H1 (cell line): ENCODE data around the gene TINAG.

Experiments used
- BACH1 ChIP-seq: IDR thresholded peaks from 2 replicates; pipeline ENCODE4 v1.6.1; 2012; ENCODE audit warnings: low read length, improper control_type of control experiment
- CTCF ChIP-seq, 3 experiments: IDR thresholded peaks; 1 replicate in 2 of 3; 2 replicates in 1 of 3; pipeline versions ENCODE4 v1.5.1 to v1.6.1; 2011; ENCODE audit warnings: low read length in 3 of 3, mild to moderate bottlenecking in 3 of 3, inconsistent platforms in 2 of 3, low read depth in 1 of 3, moderate library complexity in 1 of 3; ENCODE audit not compliant: insufficient read depth in 1 of 3; ENCODE audit errors: control extremely low read depth in 1 of 3
- EGR1 ChIP-seq: IDR thresholded peaks from 2 replicates; pipeline ENCODE4 v1.6.1; 2011; ENCODE audit warnings: low read depth, low read length, borderline replicate concordance
- NRF1 ChIP-seq: IDR thresholded peaks from 2 replicates; pipeline ENCODE4 v1.6.1; 2011; ENCODE audit warnings: mild to moderate bottlenecking, low read depth, low read length, improper control_type of control experiment
- POLR2A ChIP-seq, 2 experiments: IDR thresholded peaks; 1 replicate in 1 of 2; 2 replicates in 1 of 2; pipeline ENCODE4 v1.6.1; 2011; ENCODE audit warnings: low read depth in 2 of 2, low read length in 2 of 2, mild to moderate bottlenecking in 2 of 2; ENCODE audit errors: control extremely low read depth in 1 of 2
- POLR2AphosphoS5 ChIP-seq: IDR thresholded peaks from 2 replicates; pipeline ENCODE4 v1.6.1; 2011; ENCODE audit warnings: low read depth, low read length
- RNF2 ChIP-seq: fragments of 200-900, 300-1000 bp; sonication (generic); IDR thresholded peaks from 2 replicates; pipeline ENCODE4 v1.7.1; 2016; ENCODE audit warnings: borderline replicate concordance, low read depth, mild to moderate bottlenecking, antibody characterized with exemption, low read length; ENCODE audit not compliant: poor library complexity, severe bottlenecking; ENCODE audit errors: missing control alignments
- ZNF274 ChIP-seq: IDR thresholded peaks from 2 replicates; pipeline ENCODE4 v1.7.0; 2012; ENCODE audit warnings: low read length, borderline replicate concordance; ENCODE audit errors: extremely low read depth

GRCh38 chr6:54415517-54415916 is 107.3 kb downstream of the TINAG start:
- TF ChIP-seq CTCF (IDR thresholded peaks at IDR 0.05; ENCODE audit: control extremely low read depth in 1 of 3, insufficient read depth in 1 of 3, low read depth in 1 of 3, low read length in 3 of 3): no peak
- no peak for TF ChIP-seq POLR2AphosphoS5
- no peak for TF ChIP-seq BACH1
- TF ChIP-seq NRF1: no peak
- TF ChIP-seq POLR2A (IDR thresholded peaks at IDR 0.05; ENCODE audit: control extremely low read depth in 1 of 2, low read depth in 2 of 2, low read length in 2 of 2): no peak
- TF ChIP-seq EGR1: no peak
- TF ChIP-seq ZNF274: no peak
- no peak for TF ChIP-seq RNF2
